Pericardium fibroblast (primary cell): ENCODE measurements around the gene NOL9. TPM values are rescaled to one million over a fixed set of nuclear protein-coding genes. Genes with fewer than 3 reads are reported as not detected.

Source experiments
- total RNA-seq: library from RNA; depleted of rRNA; stranded (reverse); fragments of >200 nt; gene quantifications from 2 replicates; pipeline ENCODE4 v1.2.3, GENCODE V29; 2015

Gene NOL9
- 11.7 and 13.8 TPM in 2 replicates for total RNA-seq

DNA sequence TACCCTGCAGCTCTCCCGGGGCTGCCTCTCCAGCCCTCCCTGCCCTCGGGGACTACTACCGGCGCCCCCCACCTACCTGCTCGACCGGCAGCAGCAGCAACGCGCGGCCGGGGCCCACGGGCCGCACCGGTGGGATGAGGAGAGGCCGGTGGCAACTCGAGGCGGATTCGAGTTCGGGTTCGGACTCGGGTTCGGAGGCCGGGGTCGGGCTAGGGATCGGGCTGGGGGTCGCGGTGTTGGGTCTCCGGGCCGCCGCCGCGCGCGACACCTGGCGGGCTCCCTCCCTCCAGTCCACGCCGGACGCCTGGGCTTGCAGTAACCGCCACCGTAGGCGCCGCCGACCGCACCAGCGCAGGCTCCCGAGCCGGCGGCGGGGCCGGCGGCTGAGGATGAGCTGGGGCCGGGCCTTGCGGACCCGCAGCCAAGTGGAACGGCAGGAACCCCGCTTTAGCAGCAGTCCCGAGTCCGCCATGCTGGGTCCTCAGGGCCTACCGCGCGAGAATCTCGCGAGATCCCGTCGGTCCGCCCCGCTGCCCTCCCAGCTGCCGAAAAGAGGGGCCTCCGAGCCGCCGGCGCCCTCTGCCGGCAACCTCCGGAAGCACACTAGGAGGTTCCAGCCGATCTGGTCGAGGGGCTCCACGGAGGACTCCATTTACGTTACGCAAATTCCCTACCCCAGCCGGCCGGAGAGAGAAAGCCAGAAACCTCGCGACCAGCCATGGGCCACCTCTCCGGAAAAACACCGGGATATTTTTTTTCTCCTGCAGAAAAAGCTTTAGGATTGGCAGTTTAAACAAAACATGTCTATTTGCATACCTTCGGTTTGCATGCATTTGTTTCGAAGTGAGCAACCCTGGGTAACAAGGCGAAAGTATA is at the start of gene NOL9:
NOL9 (minus strand) TSS at position 483 of the 876 bp plus-strand sequence; CDS start at position 472, 11 bp downstream.

DNA sequence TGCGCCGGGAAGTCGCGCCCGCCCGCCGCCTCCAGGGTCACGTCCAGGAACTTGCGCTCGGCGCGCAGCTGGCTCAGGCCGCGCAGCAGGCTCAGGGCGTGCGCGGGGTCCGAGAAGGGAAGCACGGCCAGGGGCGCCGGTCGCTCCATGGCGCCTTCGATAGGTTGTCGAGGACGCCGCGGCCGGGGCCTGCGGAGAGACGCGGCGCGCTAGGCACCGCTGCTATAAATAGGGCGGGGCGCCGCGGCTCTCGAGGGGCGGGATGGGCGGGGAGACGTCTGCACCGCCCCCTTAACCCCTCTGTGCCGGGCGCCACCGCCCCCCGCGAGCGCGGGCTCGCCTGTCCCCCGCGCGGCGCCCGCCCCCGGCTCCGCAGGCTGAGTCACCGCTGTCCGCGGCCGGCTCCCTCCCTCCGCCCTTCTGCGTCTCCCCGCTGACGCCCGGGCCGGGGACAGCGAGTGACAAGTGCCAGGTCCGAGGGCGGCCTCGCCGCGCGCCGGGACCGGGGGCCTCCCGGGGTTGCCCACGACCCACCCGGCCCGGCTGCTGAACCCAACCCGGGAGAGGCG is 48.4 kb upstream of the NOL9 start, which contains the start of gene KLHL21:
KLHL21 (minus strand) TSS at position 201 of the 569 bp plus-strand sequence; CDS start at position 149, 52 bp downstream.

DNA sequence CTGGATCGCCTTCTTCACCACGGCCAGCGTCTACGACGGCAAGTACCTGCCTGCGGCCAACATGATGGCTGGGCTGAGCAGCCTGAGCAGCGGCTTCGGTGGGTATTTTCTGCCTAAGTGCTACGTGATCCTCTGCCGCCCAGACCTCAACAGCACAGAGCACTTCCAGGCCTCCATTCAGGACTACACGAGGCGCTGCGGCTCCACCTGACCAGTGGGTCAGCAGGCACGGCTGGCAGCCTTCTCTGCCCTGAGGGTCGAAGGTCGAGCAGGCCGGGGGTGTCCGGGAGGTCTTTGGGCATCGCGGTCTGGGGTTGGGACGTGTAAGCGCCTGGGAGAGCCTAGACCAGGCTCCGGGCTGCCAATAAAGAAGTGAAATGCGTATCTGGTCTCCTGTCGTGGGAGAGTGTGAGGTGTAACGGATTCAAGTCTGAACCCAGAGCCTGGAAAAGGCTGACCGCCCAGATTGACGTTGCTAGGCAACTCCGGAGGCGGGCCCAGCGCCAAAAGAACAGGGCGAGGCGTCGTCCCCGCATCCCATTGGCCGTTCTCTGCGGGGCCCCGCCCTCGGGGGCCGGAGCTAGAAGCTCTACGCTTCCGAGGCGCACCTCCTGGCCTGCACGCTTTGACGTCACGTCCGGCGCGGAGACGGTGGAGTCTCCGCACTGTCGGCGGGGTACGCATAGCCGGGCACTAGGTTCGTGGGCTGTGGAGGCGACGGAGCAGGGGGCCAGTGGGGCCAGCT is 25.2 kb upstream of the NOL9 start, which contains the start of gene ZBTB48:
ZBTB48 (plus strand) TSS at position 621 of the 745 bp plus-strand sequence. CDS start 616 bp downstream, outside the sequence.

DNA sequence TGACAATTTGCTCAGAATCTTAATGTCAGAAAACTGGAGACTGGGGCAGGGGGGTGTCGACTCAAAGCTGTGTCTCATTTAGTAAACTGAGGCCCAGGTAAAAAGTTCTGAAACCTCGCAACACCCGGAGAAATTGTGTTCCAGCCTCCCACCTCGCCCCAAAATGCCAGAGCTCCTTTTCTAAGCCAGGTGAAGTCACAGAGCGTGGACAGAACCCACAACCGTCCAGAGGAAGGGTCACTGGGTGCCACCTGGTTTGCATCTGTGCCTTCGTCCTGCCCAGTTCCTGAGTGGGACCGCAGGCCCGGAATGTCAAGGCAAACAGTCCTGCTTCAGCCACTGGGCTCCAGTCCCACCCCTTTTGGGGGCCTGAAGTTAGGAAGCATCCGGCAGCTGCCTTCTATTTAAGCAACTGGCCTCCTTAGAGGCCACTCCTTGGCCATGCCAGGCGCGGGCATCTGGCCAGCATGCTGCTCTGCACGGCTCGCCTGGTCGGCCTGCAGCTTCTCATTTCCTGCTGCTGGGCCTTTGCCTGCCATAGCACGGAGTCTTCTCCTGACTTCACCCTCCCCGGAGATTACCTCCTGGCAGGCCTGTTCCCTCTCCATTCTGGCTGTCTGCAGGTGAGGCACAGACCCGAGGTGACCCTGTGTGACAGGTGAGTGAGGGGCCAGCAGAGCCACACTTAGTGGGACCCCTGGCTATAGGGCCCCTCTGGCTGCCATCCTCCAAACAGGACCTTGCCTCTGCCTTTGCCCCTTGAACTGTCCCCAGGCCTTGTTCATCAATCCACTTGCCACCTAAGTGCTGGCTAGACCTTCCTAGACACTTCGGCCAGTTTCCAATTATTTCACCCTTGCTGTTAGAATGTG is 830 bp upstream of the NOL9 start, which contains the start of gene TAS1R1:
TAS1R1 (plus strand) TSS at position 401 of the 872 bp plus-strand sequence; CDS start at position 468, 67 bp downstream.

DNA sequence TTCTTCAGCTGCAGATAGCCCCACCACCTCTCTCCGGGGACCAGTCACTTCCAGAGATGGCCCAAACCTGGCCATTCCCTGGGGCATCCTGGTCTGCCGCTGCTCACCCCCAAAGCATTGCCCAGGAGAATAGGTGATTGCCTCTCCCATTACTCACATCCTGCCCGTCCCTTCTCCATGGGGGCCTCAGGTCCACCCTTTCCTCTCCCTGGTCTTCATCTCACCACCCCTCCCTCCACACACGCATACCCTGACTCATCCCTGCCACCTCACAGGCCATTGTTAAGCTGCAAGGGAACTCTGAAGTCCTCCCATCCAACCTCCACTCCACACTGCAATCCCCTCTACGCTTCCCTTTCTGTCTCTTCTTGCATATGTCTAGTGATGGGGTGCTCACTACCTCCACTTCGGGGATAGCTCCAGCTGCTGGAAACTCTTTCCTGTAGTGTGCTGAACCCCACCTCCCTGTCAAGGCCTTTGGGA is 62.8 kb downstream of the NOL9 start, which contains the start of gene PLEKHG5:
PLEKHG5 (minus strand) TSS at position 188 of the 483 bp plus-strand sequence. CDS start 14,096 bp downstream, outside the sequence.

Other genes starting within 250 kb of the NOL9 start
- 19.2 and 33.7 TPM in 2 replicates for gene ACOT7, start 160.7 kb downstream of the NOL9 start, total RNA-seq
- gene HES2, start 134.6 kb downstream of the NOL9 start, total RNA-seq: 0.12 TPM in 1 of 2 replicates, not detected in the other
- gene ESPN, start 129.7 kb downstream of the NOL9 start, total RNA-seq: under 0.01 TPM in 1 of 2 replicates, not detected in the other
- gene TNFRSF25, start 88.3 kb downstream of the NOL9 start, total RNA-seq: 4.6 and 10.7 TPM in 2 replicates
- 4.1 and 8.0 TPM in 2 replicates for gene PLEKHG5, start 62.8 kb downstream of the NOL9 start, total RNA-seq
- 0.17 TPM in 1 of 2 replicates, not detected in the other for gene TAS1R1, start 794 bp upstream of the NOL9 start, total RNA-seq
- 9.1 and 9.3 TPM in 2 replicates for gene ZBTB48, start 25.5 kb upstream of the NOL9 start, total RNA-seq
- gene KLHL21, start 48.4 kb upstream of the NOL9 start, total RNA-seq: 38.4 and 52.8 TPM in 2 replicates
- 7.5 and 20.0 TPM in 2 replicates for gene PHF13, start 59.2 kb upstream of the NOL9 start, total RNA-seq
- gene THAP3, start 70.4 kb upstream of the NOL9 start, total RNA-seq: 16.8 and 19.3 TPM in 2 replicates
- 14.0 and 25.4 TPM in 2 replicates for gene DNAJC11, start 147.3 kb upstream of the NOL9 start, total RNA-seq
- gene CAMTA1, start 230.9 kb upstream of the NOL9 start, total RNA-seq: 73.2 and 84.9 TPM in 2 replicates